ENCODE results near the gene PYGO2.

GRCh38 chr1:154998201-154998780 lies 36.7 kb upstream of the PYGO2 start:
- TF ChIP-seq POLR2A (IDR thresholded peaks at IDR 0.05), result no peak
- no peak for TF ChIP-seq CTCF (IDR thresholded peaks at IDR 0.05)

Measured in thyroid gland (tissue), 4 donors.